Measurements from ENCODE around the gene COMMD8. TPM values are rescaled to one million over a fixed set of nuclear protein-coding genes. Genes with fewer than 3 reads are reported as not detected.

The COMMD8 gene
- total RNA-seq, 1 donor from 2014 or later = 8.2 TPM

- no peak for TF ChIP-seq CTCF (IDR thresholded peaks at IDR 0.05; ENCODE audit: partially characterized antibody, unreplicated experiment)
- peaks cover 1% of the 10 kb centered on the region for H3K27me3 Mint-ChIP-seq (ENCODE audit: unreplicated experiment)
- H3K36me3 Mint-ChIP-seq (ENCODE audit: unreplicated experiment) = no peaks in the 10 kb centered on the region
- H3K27ac Mint-ChIP-seq (ENCODE audit: unreplicated experiment) = no peak overlapping the region
- peaks cover 1% of the 10 kb centered on the region for H3K9me3 Mint-ChIP-seq (ENCODE audit: unreplicated experiment)
- H3K4me1 Mint-ChIP-seq (ENCODE audit: low read depth, unreplicated experiment) = no peaks in the 10 kb centered on the region
- H3K4me3 Mint-ChIP-seq (ENCODE audit: unreplicated experiment) = no peak overlapping the region
- DNase-seq = no peak
These were observed 11.3 kb upstream of the COMMD8 start for GRCh38 chr4:47474799-47475198.

- peaks cover 1% of the 10 kb centered on the region for H3K27me3 Mint-ChIP-seq (ENCODE audit: unreplicated experiment)
- TF ChIP-seq CTCF (IDR thresholded peaks at IDR 0.05; ENCODE audit: partially characterized antibody, unreplicated experiment) = no peak
- H3K27ac Mint-ChIP-seq (ENCODE audit: unreplicated experiment) = no peak overlapping the region
- H3K9me3 Mint-ChIP-seq (ENCODE audit: unreplicated experiment) = peaks cover 1% of the 10 kb centered on the region
- DNase-seq = no peak
- H3K4me3 Mint-ChIP-seq (ENCODE audit: unreplicated experiment) = no peak overlapping the region
- H3K36me3 Mint-ChIP-seq (ENCODE audit: unreplicated experiment) = no peaks in the 10 kb centered on the region
- no peaks in the 10 kb centered on the region for H3K4me1 Mint-ChIP-seq (ENCODE audit: low read depth, unreplicated experiment)
These were observed 9.7 kb upstream of the COMMD8 start for GRCh38 chr4:47473141-47473750.

- Mint-ChIP-seq H3K9me3 (ENCODE audit: unreplicated experiment) (no peaks in the 10 kb centered on the region), H3K36me3 (ENCODE audit: unreplicated experiment) (no peaks in the 10 kb centered on the region), H3K4me3 (ENCODE audit: unreplicated experiment) (no peak overlapping the region), H3K4me1 (ENCODE audit: low read depth, unreplicated experiment) (no peaks in the 10 kb centered on the region), H3K27ac (ENCODE audit: unreplicated experiment) (no peak overlapping the region), H3K27me3 (ENCODE audit: unreplicated experiment) (no peaks in the 10 kb centered on the region)
- DNase-seq = no peak
- no peak for TF ChIP-seq CTCF (IDR thresholded peaks at IDR 0.05; ENCODE audit: partially characterized antibody, unreplicated experiment)
These were observed 8.1 kb upstream of the COMMD8 start for GRCh38 chr4:47471591-47471990.

GRCh38 chr4:47471064-47471463, 7.6 kb upstream of the COMMD8 start:
- Mint-ChIP-seq H3K4me3 (ENCODE audit: unreplicated experiment) (no peak overlapping the region), H3K4me1 (ENCODE audit: low read depth, unreplicated experiment) (no peaks in the 10 kb centered on the region), H3K9me3 (ENCODE audit: unreplicated experiment) (no peaks in the 10 kb centered on the region), H3K27ac (ENCODE audit: unreplicated experiment) (no peak overlapping the region), H3K27me3 (ENCODE audit: unreplicated experiment) (no peaks in the 10 kb centered on the region), H3K36me3 (ENCODE audit: unreplicated experiment) (no peaks in the 10 kb centered on the region)
- TF ChIP-seq CTCF (IDR thresholded peaks at IDR 0.05; ENCODE audit: partially characterized antibody, unreplicated experiment) = no peak
- no peak for DNase-seq

GRCh38 chr4:47469951-47470350, 6.4 kb upstream of the COMMD8 start:
- TF ChIP-seq CTCF (IDR thresholded peaks at IDR 0.05; ENCODE audit: partially characterized antibody, unreplicated experiment) = no peak
- no peak for DNase-seq
- no peaks in the 10 kb centered on the region for H3K9me3 Mint-ChIP-seq (ENCODE audit: unreplicated experiment)
- H3K4me3 Mint-ChIP-seq (ENCODE audit: unreplicated experiment) = no peak overlapping the region
- H3K36me3 Mint-ChIP-seq (ENCODE audit: unreplicated experiment) = no peaks in the 10 kb centered on the region
- no peaks in the 10 kb centered on the region for H3K4me1 Mint-ChIP-seq (ENCODE audit: low read depth, unreplicated experiment)
- no peak overlapping the region for H3K27ac Mint-ChIP-seq (ENCODE audit: unreplicated experiment)
- no peaks in the 10 kb centered on the region for H3K27me3 Mint-ChIP-seq (ENCODE audit: unreplicated experiment)

Measured in glutamatergic neuron (in vitro differentiated cells).